Activated CD4-positive, alpha-beta T cell treated with anti-CD3 and anti-CD28 coated beads, Interleukin-2, amount 10 ng/mL, durations not matched to agents 7 days and 5 days (primary cell): Measurements from ENCODE around the gene VPS8. TPM values are rescaled to one million over a fixed set of nuclear protein-coding genes. Genes with fewer than 3 reads are reported as not detected.

ENCODE experiments used
- CTCF ChIA-PET: fragments of 350-600 bp; sonication (Branson Sonifier 250); formaldehyde crosslinking; loops from one replicate; lab custom pipeline; 2021; ENCODE audit warnings: antibody characterized with exemption; lab: Charles Lee
- POLR2A ChIA-PET: fragments of 350-600 bp; sonication (Branson Sonifier 250); formaldehyde crosslinking; loops from one replicate; lab custom pipeline; 2021; ENCODE audit warnings: antibody characterized with exemption; lab: Charles Lee
- DNase-seq: peaks from one replicate; pipeline ENCODE4 v3.0.0-alpha.2; 2020
- H3K27ac Mint-ChIP-seq: one replicate; pipeline ENCODE4 v1.8.0; 2021; ENCODE audit warnings: mild to moderate bottlenecking, moderate library complexity, mixed read lengths
- H3K27me3 Mint-ChIP-seq: one replicate; pipeline ENCODE4 v1.8.0; 2021; ENCODE audit warnings: mixed read lengths
- H3K36me3 Mint-ChIP-seq: one replicate; pipeline ENCODE4 v1.8.0; 2021; ENCODE audit warnings: low read depth, mixed read lengths
- H3K4me1 Mint-ChIP-seq: one replicate; pipeline ENCODE4 v1.8.0; 2021; ENCODE audit warnings: mixed read lengths
- H3K4me3 Mint-ChIP-seq: one replicate; pipeline ENCODE4 v1.8.0; 2021; ENCODE audit warnings: mild to moderate bottlenecking, moderate library complexity, mixed read lengths
- H3K9me3 Mint-ChIP-seq: one replicate; pipeline ENCODE4 v1.8.0; 2021; ENCODE audit warnings: mixed read lengths
- total RNA-seq, 2 experiments: library from RNA; stranded (reverse); gene quantifications; one replicate each; pipeline ENCODE4 v1.2.3, GENCODE V29; 2021

Gene VPS8
- 10 to 100 TPM; 63.0 to 69.3 TPM for total RNA-seq

- CTCF ChIA-PET, result interaction anchor here (0.6 to 3.0 kb wide), 5 partner anchors 8 to 251 kb away, joined by 3 to 12 read pairs (median 4); partner anchors contain the start of gene EPHB3
Observed at GRCh38 chr3:184811999-184812661, at the start of gene VPS8. TSS of gene VPS8 (plus strand) at chr3:184812166. CDS start at chr3:184824633, 12,467 bp downstream.

GRCh38 chr3:184764191-184764590 is 47.8 kb upstream of the VPS8 start:
- CTCF ChIA-PET, result interaction anchor here (0.5 to 1.3 kb wide), 2 partner anchors 16 to 26 kb away, joined by 3 read pairs; no protein-coding TSS in a partner anchor
- Mint-ChIP-seq H3K27me3 (peaks cover 4% of the 10 kb centered on the region), H3K27ac (no peak overlapping the region), H3K4me1 (peaks cover 7% of the 10 kb centered on the region), H3K9me3 (no peaks in the 10 kb centered on the region), H3K36me3 (no peaks in the 10 kb centered on the region), H3K4me3 (no peak overlapping the region)
- no peak for DNase-seq
- POLR2A ChIA-PET, result no interaction called here

More at GRCh38 chr3:184811999-184812661, at the start of gene VPS8:
- DNase-seq, result peak; percentile 97
- no peaks in the 10 kb centered on the region for H3K9me3 Mint-ChIP-seq
- peaks cover 56% of the 10 kb centered on the region for H3K4me1 Mint-ChIP-seq
- peaks cover 15% of the 10 kb centered on the region for H3K36me3 Mint-ChIP-seq
- peak within 1 kb of the TSS; percentile 96 for H3K27ac Mint-ChIP-seq
- peak within 1 kb of the TSS; percentile 92 for H3K4me3 Mint-ChIP-seq
- H3K27me3 Mint-ChIP-seq, result no peaks in the 10 kb centered on the region
- POLR2A ChIA-PET, result no interaction called here

- no peaks in the 10 kb centered on the region for H3K9me3 Mint-ChIP-seq
- H3K27ac Mint-ChIP-seq, result no peak overlapping the region
- DNase-seq, result no peak
- ChIA-PET CTCF (interaction anchor here (1.3 kb wide), 1 partner anchor 27 kb away, joined by 3 read pairs; no protein-coding TSS in a partner anchor), POLR2A (no interaction called here)
- peaks cover 4% of the 10 kb centered on the region for H3K27me3 Mint-ChIP-seq
- peaks cover 7% of the 10 kb centered on the region for H3K4me1 Mint-ChIP-seq
- H3K36me3 Mint-ChIP-seq, result no peaks in the 10 kb centered on the region
- no peak overlapping the region for H3K4me3 Mint-ChIP-seq
Observed at GRCh38 chr3:184765047-184765729, 46.8 kb upstream of the VPS8 start.

- ChIA-PET CTCF (interaction anchor here (1.1 to 1.3 kb wide), 2 partner anchors 19 to 204 kb away, joined by 3 to 5 read pairs; partner anchors contain the start of gene EPHB3), POLR2A (no interaction called here)
- no peak overlapping the region for H3K27ac Mint-ChIP-seq
- H3K4me3 Mint-ChIP-seq, result no peak overlapping the region
- H3K27me3 Mint-ChIP-seq, result peaks cover 4% of the 10 kb centered on the region
- no peaks in the 10 kb centered on the region for H3K9me3 Mint-ChIP-seq
- H3K4me1 Mint-ChIP-seq, result peaks cover 7% of the 10 kb centered on the region
- H3K36me3 Mint-ChIP-seq, result no peaks in the 10 kb centered on the region
- DNase-seq, result no peak
Observed at GRCh38 chr3:184765730-184766074, 46.3 kb upstream of the VPS8 start.

- Mint-ChIP-seq H3K27ac (no peak overlapping the region), H3K4me1 (peaks cover 7% of the 10 kb centered on the region)
- POLR2A ChIA-PET, result no interaction called here
Observed at GRCh38 chr3:184766555-184767261, 45.3 kb upstream of the VPS8 start.

GRCh38 chr3:184767377-184767776 is 44.6 kb upstream of the VPS8 start:
- H3K4me1 Mint-ChIP-seq, result peaks cover 7% of the 10 kb centered on the region
- no peaks in the 10 kb centered on the region for H3K9me3 Mint-ChIP-seq
- DNase-seq, result no peak
- POLR2A ChIA-PET, result no interaction called here
- no peak overlapping the region for H3K4me3 Mint-ChIP-seq
- H3K27me3 Mint-ChIP-seq, result peaks cover under 1% of the 10 kb centered on the region
- CTCF ChIA-PET, result interaction anchor here (0.9 kb wide), 1 partner anchor 206 kb away, joined by 3 read pairs; the partner anchor contains the start of gene EPHB3
- no peaks in the 10 kb centered on the region for H3K36me3 Mint-ChIP-seq
- no peak overlapping the region for H3K27ac Mint-ChIP-seq

More at GRCh38 chr3:184766555-184767261, 45.3 kb upstream of the VPS8 start:
- Mint-ChIP-seq H3K36me3 (no peaks in the 10 kb centered on the region), H3K27me3 (peaks cover 4% of the 10 kb centered on the region), H3K9me3 (no peaks in the 10 kb centered on the region), H3K4me3 (no peak overlapping the region)
- CTCF ChIA-PET, result interaction anchor here (1.0 to 1.3 kb wide), 3 partner anchors 14 to 205 kb away, joined by 3 to 5 read pairs (median 3); partner anchors contain the start of gene EPHB3
- DNase-seq, result no peak

GRCh38 chr3:184769382-184770170 is 42.4 kb upstream of the VPS8 start:
- Mint-ChIP-seq H3K9me3 (no peaks in the 10 kb centered on the region), H3K4me3 (no peak overlapping the region), H3K4me1 (peaks cover 7% of the 10 kb centered on the region), H3K27ac (no peak overlapping the region), H3K27me3 (no peaks in the 10 kb centered on the region), H3K36me3 (no peaks in the 10 kb centered on the region)
- ChIA-PET POLR2A (no interaction called here), CTCF (no interaction called here)
- no peak for DNase-seq

GRCh38 chr3:184770541-184770940 is 41.4 kb upstream of the VPS8 start:
- Mint-ChIP-seq H3K27me3 (no peaks in the 10 kb centered on the region), H3K9me3 (no peaks in the 10 kb centered on the region), H3K4me3 (no peak overlapping the region), H3K27ac (no peak overlapping the region), H3K36me3 (no peaks in the 10 kb centered on the region), H3K4me1 (peaks cover 7% of the 10 kb centered on the region)
- ChIA-PET CTCF (interaction anchor here (1.9 kb wide), 1 partner anchor 209 kb away, joined by 12 read pairs; the partner anchor contains the start of gene EPHB3), POLR2A (no interaction called here)
- DNase-seq, result no peak

GRCh38 chr3:184771301-184772127 is 40.5 kb upstream of the VPS8 start:
- Mint-ChIP-seq H3K9me3 (no peaks in the 10 kb centered on the region), H3K4me1 (peaks cover 6% of the 10 kb centered on the region), H3K4me3 (no peak overlapping the region), H3K27me3 (no peaks in the 10 kb centered on the region), H3K27ac (no peak overlapping the region), H3K36me3 (no peaks in the 10 kb centered on the region)
- ChIA-PET POLR2A (no interaction called here), CTCF (interaction anchor here (0.5 to 1.9 kb wide), 5 partner anchors 13 to 386 kb away, joined by 3 to 12 read pairs (median 4); partner anchors contain the start of gene EPHB3)
- DNase-seq, result no peak

- POLR2A ChIA-PET, result no interaction called here
- H3K9me3 Mint-ChIP-seq, result no peaks in the 10 kb centered on the region
Observed at GRCh38 chr3:184772667-184773272, 39.2 kb upstream of the VPS8 start.

More at GRCh38 chr3:184772667-184773272, 39.2 kb upstream of the VPS8 start:
- H3K27me3 Mint-ChIP-seq, result peaks cover under 1% of the 10 kb centered on the region
- H3K4me1 Mint-ChIP-seq, result no peaks in the 10 kb centered on the region
- no peak overlapping the region for H3K4me3 Mint-ChIP-seq
- CTCF ChIA-PET, result interaction anchor here (0.9 to 1.9 kb wide), 3 partner anchors 38 to 212 kb away, joined by 3 to 12 read pairs (median 8); partner anchors contain the start of gene EPHB3
- no peak overlapping the region for H3K27ac Mint-ChIP-seq
- no peaks in the 10 kb centered on the region for H3K36me3 Mint-ChIP-seq
- no peak for DNase-seq
